ENCODE measurements around the gene PALS1.
"Not testable (repeated sequence)": the region's sequence is repeated elsewhere in the genome, so short reads cannot be mapped to it uniquely, and the experiment has no call there.

The PALS1 gene

GRCh38 chr14:67257906-67258305 lies 16.7 kb downstream of the PALS1 start:
- no peak for DNase-seq

- DNase-seq, result no peak
Measured at GRCh38 chr14:67260965-67261364, 19.7 kb downstream of the PALS1 start.

DNA sequence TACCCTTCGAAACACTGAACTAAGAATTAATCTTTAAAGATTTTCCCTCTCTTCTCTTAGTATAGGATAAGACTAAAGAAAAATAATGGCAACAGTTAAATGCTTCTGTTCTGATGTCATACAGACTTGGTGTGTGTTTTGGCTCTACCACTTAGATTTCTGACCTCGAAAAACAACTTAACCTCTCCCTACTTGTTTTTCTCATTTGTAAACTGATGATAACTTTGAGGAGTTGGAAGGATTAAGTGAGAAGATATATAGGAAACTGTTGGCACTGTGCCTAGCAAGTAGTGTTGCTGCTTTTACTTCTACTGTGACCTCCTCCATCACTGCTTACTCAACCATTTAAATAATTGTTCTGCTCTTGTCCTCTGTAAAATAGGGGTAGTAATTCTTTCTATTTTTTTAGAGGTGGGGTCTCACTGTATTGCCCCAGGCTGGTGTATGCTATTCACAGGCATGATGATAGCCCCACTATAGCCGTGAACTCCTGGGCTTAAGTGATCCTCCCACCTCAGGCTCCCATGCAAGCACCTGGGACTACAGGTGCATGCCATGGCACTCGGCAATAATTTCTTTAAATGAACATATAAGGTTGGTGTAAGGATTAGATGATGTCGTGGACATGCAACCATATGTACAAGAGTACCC lies 22.4 kb downstream of the PALS1 start:
- DNase-seq, result no peak

DNA sequence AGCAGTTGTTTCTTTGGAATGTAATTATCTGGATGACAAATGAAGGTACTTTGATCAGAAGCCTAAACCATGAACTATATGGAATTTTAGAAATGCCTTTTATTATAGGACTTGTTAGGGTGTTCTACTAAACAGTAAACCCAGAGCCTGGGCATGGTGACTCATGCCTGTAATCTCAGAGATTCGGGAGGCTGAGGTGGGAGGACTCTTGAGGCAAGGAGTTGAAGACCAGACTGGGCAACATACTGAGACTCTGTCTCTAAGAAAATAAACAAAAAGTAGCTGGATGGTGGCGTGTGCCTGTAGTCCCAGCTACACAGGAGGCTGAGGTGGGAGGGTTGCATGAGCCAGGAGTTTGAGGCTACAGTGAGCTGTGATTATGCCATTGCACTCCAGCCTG lies 23.9 kb downstream of the PALS1 start:
- no peak for DNase-seq

DNA sequence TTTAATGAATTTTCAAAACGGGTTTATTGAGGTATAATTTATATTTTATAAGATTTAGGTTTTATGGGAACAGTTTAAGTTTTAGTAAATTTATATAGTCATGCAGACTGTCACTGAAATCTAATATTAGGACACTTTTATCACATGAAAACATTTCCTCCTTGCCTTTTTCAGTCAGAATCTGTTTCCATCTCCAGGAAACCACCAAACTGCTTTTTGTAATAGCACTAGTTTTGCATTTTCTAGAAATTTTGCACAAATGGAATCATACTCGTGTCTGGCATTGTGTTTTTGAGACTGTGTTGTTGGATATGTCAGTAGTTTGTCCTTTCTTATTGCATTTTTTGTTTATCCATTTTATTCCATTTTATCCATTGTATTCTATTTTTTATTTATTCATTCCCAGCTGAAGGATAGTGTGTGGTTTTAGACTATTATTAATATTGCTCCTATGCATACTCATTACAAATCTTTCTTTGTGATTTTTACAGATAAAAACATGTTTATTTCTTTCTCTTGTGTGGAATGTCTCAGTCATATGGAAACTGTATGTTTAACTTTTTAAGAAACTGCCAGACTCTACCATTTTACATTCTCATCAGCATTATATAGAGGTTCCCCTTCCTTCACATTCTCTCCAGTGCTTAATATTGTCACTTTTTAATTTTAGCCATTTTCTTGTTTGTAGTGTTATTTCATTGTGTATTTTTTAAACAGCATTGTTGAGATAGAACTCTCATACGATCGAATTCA lies 26.5 kb downstream of the PALS1 start:
- DNase-seq, result no peak

GRCh38 chr14:67268426-67269150 lies 27.4 kb downstream of the PALS1 start:
- peak in 24 of 56 donors; percentile 2 to 58 (median 30) for DNase-seq

GRCh38 chr14:67269298-67270060 lies 28.2 kb downstream of the PALS1 start:
- DNase-seq, result no peak

DNA sequence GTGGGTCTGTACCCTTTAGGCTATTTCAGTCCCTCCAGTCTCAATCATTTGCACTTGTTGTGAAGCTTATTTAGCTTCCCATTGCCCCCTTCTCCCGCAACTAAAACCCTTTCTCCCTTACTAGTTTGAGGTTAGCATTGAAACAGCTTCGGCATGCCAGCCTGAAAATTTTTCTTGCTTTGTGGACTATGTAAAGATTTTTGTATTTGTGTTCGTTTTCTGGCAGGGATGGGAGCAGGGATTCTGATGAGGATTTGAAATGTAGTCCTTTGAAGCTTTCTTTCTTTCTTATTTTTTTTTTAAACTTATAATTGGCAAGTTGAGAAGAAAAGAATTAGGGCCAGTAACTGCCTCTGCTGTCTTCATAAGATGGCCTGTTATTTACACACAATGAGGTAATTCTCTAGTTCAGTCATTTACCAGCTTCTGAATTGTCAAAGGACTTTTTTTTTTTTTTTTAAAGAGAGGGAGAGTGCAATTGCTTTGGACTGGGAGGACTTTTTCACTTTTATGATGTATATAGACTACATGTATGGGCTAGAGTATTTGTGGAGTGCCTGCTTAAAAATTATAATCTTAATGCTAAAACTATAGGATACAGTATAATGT lies 29.0 kb downstream of the PALS1 start:
- peak in 1 of 56 donors; percentile 31 for DNase-seq

DNA sequence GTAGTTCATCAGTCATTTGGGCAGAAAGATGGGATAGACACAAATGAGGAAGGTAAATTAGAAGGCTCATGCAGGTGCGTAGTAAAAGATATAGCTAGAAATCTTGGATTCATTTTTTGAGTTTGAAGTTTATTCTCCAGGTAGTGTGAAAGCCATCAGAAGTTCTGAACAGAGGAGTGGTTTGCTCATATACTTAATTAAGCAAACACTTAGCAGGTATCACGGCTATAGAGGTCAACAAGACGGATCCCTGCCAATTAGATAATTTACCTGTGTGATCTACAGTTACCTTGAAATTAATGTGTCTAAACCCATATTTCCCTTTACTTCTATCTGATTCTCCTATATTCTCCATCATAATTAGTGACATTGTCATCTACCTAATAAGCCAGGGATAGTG lies 29.7 kb downstream of the PALS1 start:
- DNase-seq, result no peak

DNA sequence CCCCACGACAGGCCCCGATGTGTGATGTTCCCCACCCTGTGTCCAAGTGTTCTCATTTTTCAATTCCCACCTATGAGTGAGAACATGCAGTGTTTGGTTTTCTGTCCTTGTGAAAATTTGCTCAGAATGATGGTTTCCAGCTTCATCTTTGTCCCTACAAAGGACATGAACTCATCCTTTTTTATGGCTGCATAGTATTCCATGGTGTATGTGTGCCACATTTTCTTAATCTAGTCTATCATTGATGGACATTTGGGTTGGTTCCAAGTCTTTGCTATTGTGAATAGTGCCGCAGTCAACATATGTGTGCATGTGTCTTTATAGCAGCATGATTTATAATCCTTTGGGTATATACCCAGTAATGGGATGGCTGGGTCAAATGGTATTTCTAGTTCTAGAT lies 32.0 kb downstream of the PALS1 start:
- DNase-seq, result not testable (repeated sequence)

DNA sequence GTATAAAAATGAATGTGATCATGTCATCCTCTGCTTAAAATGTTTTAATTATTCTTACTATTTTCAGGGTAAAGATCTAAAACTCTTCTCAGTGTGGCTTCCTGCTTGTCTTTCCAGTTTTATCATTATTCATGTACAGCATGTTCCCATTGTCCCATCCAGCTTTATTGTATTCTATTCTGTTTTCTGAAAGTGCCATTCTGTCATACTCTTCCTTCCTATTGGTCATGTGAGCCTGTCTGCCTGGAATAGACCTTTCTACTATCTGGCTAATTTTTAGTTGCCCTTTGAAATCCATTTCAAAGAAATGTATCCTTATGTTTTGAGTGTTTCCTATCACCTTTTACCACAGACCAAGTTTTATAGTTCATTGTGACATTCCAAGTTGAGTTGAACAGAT lies 34.9 kb downstream of the PALS1 start:
- DNase-seq, result no peak

DNA sequence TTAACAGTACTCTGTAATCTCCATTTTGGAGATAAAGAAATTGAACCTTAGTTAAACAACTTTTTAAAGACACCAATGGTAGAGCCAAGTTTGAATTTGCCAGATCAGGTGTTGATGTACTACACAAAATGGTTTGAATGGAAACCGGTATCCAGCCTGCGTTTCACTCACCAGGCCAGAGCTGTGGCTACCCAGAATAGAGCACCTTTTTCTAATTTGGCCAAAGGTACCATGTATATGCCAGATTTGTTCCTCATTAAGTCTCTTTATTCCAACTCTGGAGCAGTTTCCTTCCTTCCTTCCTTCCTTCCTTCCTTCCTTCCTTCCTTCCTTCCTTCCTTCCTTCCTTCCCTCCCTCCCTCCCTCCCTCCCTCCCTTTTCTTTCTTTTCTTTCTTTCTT lies 39.3 kb downstream of the PALS1 start:
- DNase-seq, result no peak

GRCh38 chr14:67285876-67286452 lies 44.7 kb downstream of the PALS1 start:
- DNase-seq, result no peak
